ENCODE measurements around the gene ATG9B.

- TF ChIP-seq CTCF (IDR thresholded peaks at IDR 0.05 in 8 of 11, conservative IDR thresholded peaks at IDR 0.05 in 3 of 11): no peak
- no peak for TF ChIP-seq POLR2AphosphoS5 (IDR thresholded peaks at IDR 0.05)
Measured at GRCh38 chr7:151020231-151020630, 4.1 kb downstream of the ATG9B start.
